Bronchial epithelial cell (primary cell): Measurements from ENCODE around the gene PLCB1. TPM values are rescaled to one million over a fixed set of nuclear protein-coding genes. Genes with fewer than 3 reads are reported as not detected.

ENCODE experiments used
- DNase-seq: peaks from one replicate; pipeline ENCODE4 v3.0.0-alpha.2; 2010; ENCODE audit warnings: low read depth
- FAIRE-seq: peaks from 2 replicates; lab custom pipeline; 2011; peaks lifted over from hg19 to GRCh38; lab: Jason Lieb, UNC
- H3K27me3 ChIP-seq: 2 replicates; pipeline ENCODE4 v1.5.1; 2011; ENCODE audit warnings: low read length; ENCODE audit not compliant: control insufficient read depth, insufficient read depth
- H3K36me3 ChIP-seq: 2 replicates; pipeline ENCODE4 v1.5.1; 2011; ENCODE audit warnings: low read length; ENCODE audit not compliant: control insufficient read depth, insufficient read depth
- H3K4me3 ChIP-seq: 2 replicates; pipeline ENCODE4 v1.5.1; 2011; ENCODE audit warnings: mild to moderate bottlenecking, low read depth, low read length, control low read depth
- total RNA-seq: library from RNA; depleted of rRNA; stranded (reverse); fragments of >200 nt; gene quantifications from 2 replicates; pipeline ENCODE4 v1.2.1, GENCODE V29; 2014
- TF ChIP-seq, protein P1 (sequence below): IDR thresholded peaks from 2 replicates; pipeline ENCODE4 v1.5.1; 2011; ENCODE audit warnings: mild to moderate bottlenecking, moderate library complexity, low read length, control low read depth, inconsistent platforms; ENCODE audit not compliant: insufficient read depth, severe bottlenecking

Gene PLCB1
- total RNA-seq, 1 donor from 2014 or later: 1.1 TPM

DNA sequence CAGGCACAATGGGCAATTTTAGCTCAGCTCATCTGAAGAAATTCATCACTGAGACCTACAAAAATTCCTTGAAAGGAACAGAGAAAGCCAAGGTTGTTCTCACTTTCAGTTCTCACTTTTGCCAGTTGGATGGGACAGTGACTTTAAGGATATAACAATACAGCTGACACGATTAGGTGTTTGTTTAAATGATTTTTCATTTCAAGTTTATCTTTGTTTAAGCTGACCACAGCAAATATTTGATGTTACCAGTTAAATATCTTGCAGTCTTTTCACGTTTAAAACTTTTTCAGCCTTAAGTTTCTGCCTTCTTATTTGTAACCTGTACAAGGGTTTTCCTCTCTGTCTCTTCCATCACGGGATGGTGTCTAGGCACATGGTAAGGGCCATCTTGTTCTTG, 93.6 kb downstream of the PLCB1 start:
- no peak for FAIRE-seq

DNA sequence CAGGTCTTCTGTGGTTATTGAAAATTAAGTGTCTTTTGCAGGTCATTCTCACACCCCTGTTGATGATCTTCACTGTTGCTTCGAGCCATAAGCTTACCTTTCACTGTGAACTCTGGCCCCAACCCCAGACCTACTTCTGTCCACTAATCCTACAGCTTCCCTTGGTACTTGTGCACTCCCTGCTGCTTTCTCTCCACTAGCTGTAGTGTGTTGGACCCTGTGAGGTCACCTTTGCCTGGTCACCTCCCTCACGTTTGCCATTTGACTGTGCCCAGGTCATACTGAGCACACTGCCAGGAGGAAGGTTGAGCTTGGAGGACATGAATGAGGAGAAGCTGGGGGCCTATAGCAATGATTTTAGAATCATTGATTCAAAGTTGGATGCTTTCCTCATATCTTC, 94.0 kb downstream of the PLCB1 start:
- Histone ChIP-seq H3K27me3 (no peaks in the 10 kb centered on the region), H3K4me3 (no peak overlapping the region), H3K36me3 (no peaks in the 10 kb centered on the region)
- TF ChIP-seq, protein P1, sequence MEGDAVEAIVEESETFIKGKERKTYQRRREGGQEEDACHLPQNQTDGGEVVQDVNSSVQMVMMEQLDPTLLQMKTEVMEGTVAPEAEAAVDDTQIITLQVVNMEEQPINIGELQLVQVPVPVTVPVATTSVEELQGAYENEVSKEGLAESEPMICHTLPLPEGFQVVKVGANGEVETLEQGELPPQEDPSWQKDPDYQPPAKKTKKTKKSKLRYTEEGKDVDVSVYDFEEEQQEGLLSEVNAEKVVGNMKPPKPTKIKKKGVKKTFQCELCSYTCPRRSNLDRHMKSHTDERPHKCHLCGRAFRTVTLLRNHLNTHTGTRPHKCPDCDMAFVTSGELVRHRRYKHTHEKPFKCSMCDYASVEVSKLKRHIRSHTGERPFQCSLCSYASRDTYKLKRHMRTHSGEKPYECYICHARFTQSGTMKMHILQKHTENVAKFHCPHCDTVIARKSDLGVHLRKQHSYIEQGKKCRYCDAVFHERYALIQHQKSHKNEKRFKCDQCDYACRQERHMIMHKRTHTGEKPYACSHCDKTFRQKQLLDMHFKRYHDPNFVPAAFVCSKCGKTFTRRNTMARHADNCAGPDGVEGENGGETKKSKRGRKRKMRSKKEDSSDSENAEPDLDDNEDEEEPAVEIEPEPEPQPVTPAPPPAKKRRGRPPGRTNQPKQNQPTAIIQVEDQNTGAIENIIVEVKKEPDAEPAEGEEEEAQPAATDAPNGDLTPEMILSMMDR: no peak
- DNase-seq (no peak), FAIRE-seq (peak; percentile 40)

More for the DNA sequence above, 93.6 kb downstream of the PLCB1 start:
- H3K36me3 ChIP-seq: no peaks in the 10 kb centered on the region
- H3K4me3 ChIP-seq: no peak overlapping the region
- no peak for DNase-seq
- no peaks in the 10 kb centered on the region for H3K27me3 ChIP-seq
- TF ChIP-seq, protein P1: no peak

DNA sequence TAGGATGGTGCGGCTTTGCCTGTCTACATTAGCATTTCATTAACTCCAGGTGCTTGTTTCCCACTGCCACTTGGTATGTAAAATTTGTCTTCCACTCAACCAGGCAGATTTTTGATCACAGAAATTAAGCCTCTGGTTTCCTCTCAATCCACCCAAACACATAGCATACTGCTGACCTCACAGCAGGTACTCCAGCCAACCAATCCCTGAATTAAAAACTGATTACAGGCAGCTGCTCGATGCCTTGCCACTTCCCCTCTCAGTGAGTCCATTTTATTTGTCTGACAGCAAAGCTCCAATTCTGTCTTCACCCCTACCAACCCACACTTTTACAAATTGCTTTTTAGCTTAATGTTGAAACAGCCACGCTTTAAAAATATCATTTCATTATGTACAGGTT, 95.2 kb downstream of the PLCB1 start:
- FAIRE-seq (no peak), DNase-seq (no peak)
- no peak overlapping the region for H3K4me3 ChIP-seq
- TF ChIP-seq, protein P1: no peak
- no peaks in the 10 kb centered on the region for H3K27me3 ChIP-seq
- no peaks in the 10 kb centered on the region for H3K36me3 ChIP-seq

DNA sequence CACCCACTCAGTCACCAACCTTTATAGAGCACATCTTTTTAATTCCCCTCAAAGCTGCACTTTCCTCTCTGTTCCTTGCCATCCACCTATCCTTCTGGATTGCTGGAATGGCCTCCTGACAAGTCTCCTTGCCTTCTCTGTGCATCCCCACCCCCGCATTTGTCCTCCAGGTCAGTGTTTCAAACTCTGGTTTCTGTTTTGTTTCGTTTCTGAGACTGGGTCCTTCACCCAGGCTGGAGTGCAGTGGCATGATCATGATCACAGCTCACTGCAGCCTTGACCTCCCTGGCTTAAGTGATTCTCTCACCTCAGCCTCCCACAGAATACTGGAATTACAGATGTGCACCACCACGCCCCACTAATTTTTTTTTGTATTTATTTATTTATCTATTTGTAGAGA, 96.2 kb downstream of the PLCB1 start:
- DNase-seq: no peak
- Histone ChIP-seq H3K4me3 (no peak overlapping the region), H3K27me3 (no peaks in the 10 kb centered on the region), H3K36me3 (no peaks in the 10 kb centered on the region)
- TF ChIP-seq, protein P1: no peak
- no peak for FAIRE-seq

DNA sequence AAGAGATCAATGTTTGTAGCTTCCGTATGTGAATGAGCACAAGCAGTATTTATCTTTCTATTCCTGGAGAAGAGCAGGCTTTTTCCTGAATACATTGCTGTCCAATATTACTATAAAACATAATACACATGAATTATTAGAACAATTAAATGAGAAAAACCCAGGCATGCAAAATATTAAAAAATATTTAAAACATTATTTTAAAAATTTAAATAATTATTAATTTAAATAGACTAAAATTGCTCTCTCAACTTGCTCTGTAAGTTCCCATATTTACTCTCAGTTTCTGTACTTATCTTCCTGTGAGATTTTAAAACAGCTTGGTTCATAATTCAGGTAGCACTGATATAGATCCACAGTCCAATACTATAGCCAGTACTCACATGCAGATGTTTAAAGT, 97.0 kb downstream of the PLCB1 start:
- no peak for DNase-seq
- TF ChIP-seq, protein P1: no peak
- Histone ChIP-seq H3K36me3 (no peaks in the 10 kb centered on the region), H3K4me3 (no peak overlapping the region), H3K27me3 (no peaks in the 10 kb centered on the region)
- no peak for FAIRE-seq

DNA sequence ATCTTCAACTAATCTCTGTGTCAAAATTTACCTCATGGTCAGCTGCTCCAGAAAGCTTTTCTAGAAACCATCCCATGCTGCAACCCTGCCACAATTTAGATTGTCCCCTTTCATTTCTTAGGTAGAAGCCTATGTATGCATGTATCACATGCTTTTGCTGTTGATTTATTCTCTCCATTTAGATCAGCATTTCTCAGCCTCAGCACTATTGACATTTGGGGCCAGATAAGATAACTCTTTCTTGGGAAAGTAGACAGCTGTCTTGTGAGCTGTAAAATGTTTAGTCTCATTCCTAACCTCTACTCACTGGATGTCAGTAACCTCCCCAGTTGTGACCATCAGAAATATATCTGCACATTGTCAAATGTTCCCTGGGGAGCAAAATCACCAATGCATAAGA, 99.0 kb downstream of the PLCB1 start:
- TF ChIP-seq, protein P1: no peak
- Histone ChIP-seq H3K27me3 (no peaks in the 10 kb centered on the region), H3K4me3 (no peak overlapping the region), H3K36me3 (no peaks in the 10 kb centered on the region)
- DNase-seq (no peak), FAIRE-seq (no peak)
